Fibroblast of skin of left quadriceps (primary cell): ENCODE results near the gene TIFAB.
A peak's percentile ranks its signal among the peaks of the same experiment; 100 is the strongest.
"Not testable (repeated sequence)": the region's sequence is repeated elsewhere in the genome, so short reads cannot be mapped to it uniquely, and the experiment has no call there.

Source experiments
- DNase-seq, 2 experiments: peaks; one replicate each; pipeline ENCODE4 v3.0.0-alpha.2; 2013; ENCODE audit warnings: low read depth in 2 of 2

The TIFAB gene, protein sequence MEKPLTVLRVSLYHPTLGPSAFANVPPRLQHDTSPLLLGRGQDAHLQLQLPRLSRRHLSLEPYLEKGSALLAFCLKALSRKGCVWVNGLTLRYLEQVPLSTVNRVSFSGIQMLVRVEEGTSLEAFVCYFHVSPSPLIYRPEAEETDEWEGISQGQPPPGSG

DNA sequence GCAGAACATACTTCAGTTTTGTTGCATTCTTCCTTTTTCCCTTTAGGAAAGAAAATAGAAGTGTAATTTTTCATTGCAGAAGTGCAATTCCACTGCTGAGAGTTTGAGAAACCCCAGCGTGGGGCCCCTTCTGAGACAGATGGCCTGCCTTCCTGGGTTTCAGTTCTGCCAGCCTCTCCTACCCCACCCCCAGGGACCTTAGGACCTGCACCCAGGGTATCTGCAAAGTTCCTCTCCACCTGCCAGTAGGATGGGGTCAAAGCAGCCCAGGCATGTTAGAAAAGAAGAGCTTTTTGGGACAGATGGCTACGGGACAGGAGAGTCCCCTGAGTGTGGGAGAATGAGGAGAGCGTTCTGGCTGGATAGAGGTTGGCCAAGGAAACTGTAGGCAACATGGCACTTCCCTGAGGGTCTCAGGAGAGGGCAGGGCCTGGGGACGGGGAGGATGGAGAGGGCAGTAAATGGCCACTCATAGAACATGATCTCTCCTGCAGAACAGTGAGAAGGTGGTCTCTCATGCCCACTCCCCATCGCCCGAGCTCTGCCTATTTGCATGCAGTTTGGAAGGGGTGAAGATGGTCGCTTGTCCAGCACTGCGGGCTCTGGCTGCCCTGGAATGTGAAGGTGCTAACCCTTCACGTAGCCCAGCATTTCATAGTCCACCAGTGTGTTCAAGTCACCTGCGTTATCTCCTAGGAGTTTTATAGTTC is at the start of gene TIFAB:
Gene TIFAB (minus strand): TSS at position 31 of the 710 bp plus-strand sequence. CDS start 2,412 bp downstream, outside the sequence.
- no peak for DNase-seq

DNA sequence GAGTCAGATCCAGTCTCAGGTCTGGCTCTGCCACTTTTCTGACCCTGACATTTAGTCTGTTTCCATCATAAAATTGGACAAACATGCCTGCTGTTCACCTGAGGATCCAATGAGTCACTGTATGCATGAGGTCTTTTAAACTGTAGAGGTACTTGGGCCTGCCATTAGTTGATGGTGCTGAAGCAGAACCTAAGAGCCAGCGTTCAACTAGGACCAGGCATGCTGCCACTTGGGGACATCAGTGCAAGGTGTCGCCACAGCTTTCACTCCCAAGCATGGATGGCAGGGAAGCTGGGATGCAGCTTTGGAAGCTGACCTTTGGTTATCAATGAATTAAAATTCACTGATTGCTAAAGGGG is 46.5 kb upstream of the TIFAB start:
- no peak for DNase-seq

DNA sequence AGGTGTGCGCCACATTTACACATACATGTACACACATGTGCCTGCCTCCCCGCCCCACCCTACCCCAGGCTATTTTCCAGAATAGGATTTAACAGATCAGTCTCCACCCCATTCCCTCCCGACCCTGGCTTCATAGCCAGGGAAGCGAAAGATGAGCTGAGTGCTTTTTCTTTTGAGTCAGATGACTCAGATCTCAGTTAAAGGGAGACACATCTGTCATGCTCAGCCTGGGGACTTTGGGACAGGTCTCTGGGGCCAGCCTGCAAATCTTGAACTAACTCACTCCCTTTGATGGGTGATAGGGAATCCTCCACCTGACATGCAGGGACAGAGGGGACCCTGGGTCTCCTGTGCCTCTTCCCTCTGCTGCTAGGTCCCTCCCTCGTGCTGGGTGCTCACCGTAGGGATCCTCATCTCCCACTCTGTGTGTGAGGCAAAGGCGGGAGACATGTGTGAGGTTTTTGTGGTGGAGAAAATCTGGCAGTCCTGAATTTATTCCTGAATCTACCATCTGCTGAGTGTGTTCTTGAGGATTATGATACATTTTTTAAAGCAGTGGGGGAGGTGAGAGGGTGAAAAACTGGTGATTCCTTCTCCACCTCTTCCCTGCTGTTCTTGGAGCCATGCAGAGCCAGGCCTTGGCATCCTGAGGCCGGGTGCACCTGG is 46.0 kb upstream of the TIFAB start:
- DNase-seq = no peak

DNA sequence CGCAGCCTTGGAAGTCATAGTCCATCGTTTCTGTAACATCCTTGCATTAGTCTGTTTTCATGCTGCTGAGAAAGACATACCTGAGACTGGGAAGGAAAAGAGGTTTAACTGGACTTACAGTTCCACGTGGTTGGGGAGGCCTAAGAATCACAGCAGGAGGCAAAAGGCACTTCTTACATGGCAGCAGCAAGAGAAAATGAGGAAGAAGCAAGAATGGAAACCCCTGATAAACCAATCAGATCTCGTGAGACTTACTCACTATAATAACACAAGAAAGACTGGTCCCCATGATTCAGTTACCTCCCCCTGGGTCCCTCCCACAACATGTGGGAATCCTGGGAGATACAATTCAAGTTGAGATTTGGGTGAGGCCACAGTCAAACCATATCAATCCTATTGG is 43.4 kb upstream of the TIFAB start:
- DNase-seq = not testable (repeated sequence)

DNA sequence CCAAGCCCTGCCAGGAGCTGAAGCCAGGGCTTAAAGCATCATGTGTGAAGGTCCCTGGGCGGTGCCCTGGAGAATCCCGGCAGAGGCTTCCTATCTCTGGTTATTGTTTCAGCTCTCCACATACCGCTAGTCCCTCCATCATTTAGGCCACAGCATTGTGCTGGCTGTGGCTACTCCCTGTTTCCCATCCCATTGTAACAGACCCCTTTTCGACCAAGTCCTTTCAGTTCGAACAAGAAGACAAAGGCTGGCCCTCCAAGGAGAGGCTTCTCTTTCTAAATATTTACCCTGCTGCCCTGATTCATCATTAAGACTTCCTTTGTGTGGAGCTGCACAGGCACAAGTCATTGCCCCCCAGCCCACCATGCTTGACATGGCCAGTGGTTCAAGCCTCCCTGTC is 42.0 kb upstream of the TIFAB start:
- no peak for DNase-seq

DNA sequence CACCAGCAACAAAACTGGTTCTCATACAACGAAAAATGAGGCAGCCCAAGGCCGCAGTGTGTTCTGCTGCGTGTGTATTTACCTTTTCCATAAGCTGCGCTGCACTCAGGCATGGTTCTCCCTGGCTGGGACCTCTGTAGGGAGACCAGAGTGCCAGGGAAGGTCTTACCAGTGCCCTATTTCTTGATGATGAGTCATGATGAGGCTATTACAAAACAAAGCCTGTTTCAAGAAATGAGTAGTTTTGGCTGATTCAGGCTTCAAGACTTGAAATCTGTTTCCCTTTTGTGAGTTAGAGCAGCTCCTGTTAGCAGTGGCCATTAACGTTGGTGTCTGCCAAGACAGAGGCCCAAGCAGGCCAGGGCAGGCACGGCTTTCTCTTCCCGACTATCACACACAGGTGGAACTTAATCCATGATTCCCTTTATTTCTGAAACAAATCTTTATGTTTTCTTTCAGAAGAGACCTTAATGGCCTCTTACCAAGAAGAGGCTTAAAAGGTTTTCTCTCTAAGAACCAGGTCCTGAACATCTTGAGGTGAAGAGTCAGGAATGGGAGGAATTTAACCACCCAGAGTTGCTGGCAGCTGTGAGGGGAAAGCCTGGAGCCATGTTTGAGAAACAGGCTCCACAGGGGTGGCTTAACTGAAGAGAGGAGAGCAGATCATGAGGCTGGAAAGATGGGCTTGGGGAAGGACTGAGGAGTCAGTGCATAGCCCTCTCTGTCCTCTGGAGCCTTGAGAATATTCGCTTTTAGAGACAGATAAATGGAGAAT is 41.4 kb upstream of the TIFAB start:
- peak; percentile 44 to 47 for DNase-seq

DNA sequence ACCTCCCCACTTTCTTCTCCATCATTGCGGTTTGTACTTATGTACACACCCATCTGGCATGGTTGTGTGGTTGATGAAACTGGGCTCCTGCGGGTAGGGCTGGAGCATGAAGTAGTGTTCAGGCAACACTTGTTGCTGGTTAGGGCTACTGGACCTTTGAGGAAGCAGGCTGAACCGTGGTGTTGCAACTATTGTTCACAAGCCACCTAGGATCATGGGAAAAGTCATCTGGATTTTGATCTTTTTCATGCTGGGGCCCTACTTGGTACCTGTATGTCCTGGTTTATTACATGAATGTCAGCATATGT is 40.1 kb upstream of the TIFAB start:
- no peak for DNase-seq

DNA sequence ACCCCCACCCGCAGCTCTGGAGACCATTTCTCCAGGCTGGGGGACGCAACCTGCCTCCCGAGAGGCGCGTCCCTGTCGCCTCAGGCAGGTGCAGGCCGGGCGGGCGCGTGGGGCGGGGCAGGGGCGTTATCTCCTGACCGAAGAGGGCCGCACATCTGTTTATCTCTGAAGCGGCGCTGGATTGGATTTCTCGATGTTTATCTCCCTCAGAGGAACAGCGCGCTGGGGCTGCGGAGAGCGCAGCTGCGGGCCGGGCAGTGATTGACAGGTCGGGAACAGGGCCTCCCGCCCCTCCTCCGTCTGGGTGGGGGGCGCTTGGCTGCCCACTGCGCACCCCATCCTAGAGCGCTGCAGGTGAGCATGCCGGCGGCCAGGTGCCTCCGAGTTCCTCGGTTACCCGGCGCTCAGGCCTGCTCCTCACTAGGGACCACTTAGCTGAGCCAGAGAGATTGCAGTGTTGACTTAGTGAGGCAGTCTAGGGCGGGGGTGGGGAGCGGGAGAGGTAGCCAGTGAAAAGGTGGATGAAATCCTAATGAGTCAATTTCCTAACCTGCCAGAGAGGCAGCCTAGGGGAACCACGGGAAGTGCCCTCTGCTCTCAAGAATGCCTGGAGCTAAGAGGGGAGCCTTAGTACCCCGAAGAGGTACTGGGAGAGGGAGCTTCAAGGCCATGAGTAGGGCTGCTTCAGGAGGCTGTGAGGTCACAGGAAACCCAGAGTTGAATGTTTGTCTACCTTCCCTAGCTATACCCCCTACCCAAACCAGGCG is 39.6 kb upstream of the TIFAB start:
- no peak for DNase-seq

DNA sequence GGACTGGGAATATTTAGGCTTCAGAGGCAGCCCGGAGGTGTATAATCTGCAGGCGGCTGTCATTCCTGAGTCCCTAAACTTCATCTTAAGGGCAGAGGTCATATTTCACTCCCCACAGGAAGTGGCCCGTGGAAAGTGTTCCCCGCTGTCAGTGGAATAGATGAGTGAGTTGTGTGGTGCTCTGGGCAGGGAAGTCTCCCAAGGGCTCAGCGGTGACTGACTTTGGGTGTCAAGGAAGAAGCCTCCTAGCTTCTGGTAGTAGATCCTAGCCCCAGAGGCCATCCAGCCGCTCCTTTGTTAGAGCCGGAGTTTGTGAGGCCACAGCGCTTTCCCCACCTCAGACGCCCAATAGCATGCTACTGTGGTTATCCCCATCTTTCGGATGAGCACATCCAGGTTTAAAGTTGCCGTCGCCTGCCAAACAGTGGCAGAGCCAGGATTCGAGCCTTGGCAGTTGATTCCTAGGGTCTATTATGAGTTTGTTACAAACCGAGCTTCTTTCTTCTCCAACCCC is 38.9 kb upstream of the TIFAB start:
- no peak for DNase-seq

DNA sequence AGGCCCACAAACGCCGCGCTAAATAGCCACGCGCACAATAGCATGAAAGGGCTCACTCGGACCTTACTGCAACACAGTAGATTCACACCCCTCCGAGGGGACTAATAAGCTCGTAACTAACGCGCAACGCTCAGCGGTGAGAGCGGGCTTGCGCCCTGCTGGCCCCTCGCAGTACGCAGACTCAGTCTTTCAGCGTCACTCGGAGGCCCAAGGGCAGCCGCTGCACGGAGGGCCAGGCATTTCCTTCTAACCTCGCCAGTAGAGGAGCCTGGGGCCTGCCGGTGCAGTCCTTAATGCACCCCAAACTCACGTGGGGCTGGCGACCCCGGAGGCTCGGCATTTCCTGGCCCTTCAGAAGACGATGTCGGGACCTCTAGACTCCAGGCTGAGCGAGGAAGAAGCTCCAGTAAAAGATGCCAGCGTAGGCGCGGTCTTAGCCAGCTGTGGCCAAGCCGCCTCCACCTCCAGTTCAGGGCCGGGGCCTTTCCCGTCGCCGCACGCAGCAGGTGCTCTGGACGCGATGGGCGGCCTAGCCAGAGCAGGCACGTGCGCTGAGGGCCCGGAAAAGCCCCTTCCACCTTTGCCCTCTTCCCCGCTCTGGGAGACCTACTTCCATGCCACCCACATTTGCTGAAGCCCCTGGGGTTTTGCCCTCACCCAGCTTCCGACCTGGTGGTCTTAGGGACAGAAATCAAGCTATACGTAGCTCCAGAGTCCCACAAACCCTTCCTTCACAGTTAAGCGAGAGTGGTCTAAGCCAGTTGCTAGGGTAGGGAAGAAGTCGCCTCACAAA is 38.3 kb upstream of the TIFAB start:
- DNase-seq = no peak

DNA sequence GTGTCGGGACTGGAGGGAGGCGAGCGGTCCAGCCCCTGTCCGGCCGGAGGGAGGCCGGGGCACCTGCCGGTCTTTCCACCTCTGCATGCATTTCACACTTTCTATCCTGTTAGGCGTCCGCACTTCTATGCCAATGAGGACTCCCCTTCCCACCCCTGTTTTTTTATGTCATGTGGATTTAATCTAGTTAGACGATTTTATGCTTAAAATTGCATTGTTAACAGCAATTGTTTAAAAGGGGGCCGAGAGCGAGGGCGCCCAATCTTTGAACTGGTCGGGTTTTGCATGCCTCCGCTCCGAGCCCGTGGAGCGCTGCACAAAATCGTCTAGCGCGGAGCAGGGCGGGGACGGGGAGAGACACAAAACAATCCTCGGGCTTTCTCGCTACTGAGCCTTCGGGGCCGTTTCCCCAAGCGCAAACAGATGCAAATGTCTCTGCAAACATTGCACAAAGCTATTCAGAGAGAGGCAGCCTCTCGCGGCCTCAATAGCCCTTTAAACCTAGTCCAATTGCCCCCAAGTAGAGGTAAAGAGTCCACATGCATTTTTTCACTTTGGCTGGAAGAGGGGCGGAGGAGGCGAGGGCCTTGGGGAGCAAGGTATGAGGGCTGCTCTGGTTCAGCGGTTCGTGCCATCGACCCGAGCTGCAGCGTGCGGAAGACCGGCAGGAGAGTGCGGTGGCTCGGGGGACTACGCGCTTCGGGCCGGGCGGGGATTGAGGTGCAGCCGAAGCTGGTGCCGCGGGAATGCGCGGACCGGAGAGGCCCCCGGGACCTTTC is 37.5 kb upstream of the TIFAB start:
- DNase-seq = no peak

DNA sequence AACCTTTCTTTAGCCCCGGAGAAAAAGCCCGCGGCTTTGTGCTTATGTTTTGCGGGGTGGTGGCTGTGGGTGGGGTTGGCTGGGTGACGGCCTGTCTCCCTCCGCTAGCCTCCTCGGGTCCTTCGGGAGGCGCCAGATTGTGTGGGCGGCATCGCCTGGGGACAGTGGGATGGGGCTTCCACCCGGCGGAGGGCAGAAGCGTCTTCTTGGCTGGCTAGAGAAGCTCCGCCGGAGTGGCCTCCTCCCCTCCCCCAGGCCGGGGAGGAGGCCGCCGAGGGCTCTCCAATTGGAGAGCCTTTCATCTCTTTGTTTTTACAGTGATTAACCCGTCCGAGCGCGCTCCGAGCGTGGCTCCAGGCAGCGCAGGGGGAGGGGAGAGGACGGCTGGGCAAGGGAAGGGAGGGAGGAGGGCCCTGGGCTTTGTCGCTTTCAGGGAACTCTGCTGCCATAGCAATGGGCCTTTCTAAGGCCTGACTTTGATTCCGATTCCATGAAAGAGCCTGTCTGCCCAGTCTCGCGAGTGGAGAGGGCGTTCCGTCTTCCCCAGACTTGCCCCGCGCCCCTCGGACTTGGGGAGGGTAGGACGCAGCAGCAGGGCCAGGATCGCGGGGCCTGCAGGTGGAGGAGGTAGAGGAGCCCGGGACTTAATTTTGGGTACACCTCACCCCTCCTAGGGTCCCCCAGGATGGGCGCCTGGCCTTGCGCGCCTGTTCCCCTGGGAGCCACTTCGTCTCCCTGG is 36.7 kb upstream of the TIFAB start:
- DNase-seq = peak in 1 of 2 experiments; percentile 20

DNA sequence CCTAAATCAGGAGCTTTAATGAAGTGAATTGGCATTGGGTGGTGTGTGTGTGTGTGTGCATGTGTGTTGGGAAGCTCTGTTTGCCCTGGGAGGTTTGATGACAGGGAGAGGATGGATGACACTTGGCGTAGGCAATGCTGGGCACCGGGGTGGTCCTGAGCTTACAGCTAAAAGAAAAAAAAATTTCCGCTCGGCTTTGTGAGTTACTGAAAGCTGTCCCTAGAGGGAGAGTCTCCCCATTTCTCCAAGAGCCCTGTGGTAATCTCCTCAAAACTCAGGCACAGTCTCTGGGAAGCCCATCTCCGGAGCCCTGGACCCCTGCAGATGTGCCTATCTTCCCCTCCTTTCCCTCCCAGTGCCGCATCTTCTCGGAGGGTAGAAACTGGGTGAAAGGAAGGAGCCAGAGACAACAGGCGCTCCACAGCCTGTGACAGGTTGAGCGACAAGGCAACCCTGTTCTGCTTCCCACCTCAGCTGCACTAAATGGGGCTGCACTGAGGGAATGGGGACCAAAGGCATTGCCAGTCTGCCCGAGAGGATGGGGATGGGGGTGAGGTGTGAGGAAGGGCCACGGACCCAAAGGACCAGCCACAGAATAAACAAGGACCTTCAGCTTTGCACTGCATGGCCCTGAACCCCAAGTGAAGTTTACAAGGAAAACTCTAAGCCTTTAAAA is 35.8 kb upstream of the TIFAB start:
- no peak for DNase-seq

DNA sequence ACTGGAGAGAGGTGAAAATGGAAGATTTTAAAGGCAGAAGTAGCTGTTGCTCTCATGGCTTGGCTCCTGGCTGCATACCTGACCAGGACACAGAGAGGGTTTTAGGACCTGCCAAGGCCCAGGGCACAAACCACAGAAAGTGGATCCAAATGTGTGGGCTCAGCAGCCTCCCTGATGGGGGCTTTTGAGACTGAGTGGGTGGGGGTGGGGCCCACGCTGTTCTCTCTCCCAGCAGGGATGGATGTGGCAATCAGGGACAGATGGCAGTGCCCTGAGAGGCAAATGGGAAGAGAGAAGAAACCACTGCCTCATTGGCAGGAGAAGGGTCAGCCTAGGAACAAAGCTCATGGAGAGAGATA is 34.9 kb upstream of the TIFAB start:
- DNase-seq = no peak

DNA sequence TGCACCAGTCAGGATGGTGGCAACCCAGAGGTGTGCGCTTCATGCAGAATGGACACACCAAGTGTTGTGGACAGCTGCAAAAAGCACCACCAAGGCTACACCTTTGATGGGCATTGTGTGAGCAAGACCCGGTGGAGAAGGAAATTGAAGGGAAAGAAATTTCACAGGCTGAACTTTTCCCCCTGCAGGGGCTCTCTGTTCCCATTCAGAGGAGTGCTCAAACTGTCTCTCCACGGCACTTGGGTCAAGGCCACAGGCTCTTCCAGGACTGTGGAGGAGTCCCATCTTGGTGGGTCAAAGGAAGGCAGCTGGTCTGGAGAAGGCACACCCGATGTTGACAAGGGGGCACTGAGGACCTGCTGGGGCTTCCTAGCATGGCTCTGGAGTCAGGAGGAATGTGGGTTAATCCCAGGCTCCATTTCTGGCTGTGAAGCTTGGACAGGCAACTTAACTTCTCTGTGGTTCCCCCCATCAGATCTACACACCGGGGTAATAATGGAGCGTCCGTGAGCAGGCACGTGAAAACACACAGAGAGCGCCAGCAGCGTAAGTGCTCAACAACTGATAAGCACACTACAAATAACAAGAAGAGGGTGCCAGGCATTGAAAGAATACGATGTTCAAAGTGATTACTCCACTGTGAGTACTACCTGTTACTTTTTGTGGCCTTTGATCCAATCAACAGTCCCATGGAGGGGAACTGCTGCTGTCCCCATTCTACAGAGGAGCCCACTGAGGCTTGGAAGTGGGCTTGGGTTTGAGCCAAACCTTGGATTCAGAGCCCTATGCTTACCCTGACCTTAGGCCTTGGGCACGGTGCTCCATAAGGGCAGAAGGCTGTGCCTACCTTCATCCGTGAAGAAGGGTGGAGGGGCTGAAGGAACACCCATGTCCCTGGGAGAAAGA is 34.2 kb upstream of the TIFAB start:
- DNase-seq = no peak

DNA sequence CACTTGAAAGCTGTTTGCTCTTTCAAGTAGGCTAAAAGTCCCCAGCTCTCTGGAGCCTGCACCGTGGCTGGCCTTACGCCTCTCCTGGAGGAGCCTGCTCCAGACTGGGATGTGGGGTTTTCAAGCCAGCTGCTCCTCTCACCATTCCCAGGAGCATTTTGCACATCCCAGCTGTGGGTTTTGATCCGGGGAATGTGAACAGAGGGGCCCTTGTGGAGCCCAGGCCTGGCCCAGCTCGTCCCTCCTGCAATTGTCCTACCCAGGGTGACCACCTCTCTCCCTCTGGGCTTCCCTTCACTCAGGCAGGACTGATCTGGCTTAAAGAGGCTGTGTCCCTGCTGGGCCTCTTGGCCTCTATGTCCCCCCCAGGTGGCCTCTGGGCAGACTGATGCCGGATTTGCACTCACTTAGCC is 32.5 kb upstream of the TIFAB start:
- no peak for DNase-seq

DNA sequence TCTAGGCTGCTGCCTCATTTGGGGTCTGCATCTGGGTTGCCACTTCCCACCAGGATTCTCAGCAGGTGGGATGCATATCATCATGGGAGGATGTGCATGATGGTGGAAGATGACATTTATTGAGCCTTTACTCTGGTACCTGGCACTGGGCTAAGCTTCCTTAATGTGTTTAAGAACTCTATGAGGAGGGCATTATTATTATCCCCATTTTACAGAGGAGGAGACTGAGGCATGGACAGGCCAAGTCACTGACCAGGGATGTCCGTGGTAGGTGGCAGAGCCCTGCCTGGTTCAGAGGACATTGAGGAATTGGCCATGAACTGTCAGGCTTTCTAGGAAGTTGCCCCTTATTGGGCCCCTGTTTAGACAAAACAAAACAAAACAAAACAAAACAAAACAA is 31.1 kb upstream of the TIFAB start:
- DNase-seq = no peak

DNA sequence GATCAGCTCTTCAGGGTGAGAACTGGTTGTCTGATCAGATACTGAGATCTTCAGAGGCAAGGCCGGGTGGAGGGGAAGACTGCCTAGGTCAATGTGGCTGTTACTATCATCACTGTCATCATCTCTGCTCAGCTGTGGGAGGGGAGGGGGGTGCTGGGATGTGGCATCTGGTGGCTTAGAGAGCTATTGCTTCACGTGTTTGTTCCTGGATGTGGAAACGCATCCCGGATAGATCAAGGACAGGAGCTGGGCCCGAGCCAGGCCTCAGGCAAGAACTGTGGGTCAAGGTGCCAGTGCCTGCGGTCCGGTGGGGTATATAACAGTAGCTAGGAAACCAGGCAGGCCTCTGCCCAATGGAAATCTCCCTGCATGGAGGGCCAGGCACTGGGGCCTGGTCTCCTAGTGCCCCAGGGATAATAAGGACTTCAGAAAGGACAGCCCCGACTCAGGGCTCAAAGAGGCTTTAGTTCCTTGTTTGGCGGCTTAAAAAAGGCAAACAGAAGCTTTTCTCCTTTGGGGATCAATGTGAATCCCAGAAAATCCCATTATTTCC is 30.3 kb upstream of the TIFAB start:
- DNase-seq = no peak
